Tibial artery (tissue), 4 donors: ENCODE results near the gene DHRS7.

Experiments
- DNase-seq, 2 donors: peaks; one replicate each; pipeline ENCODE4 v3.0.0-alpha.2; 2019
- H3K27ac ChIP-seq, 2 donors: fragments of 200-600 bp; sonication (generic) in 1 of 2; 1 replicate in 1 of 2; 2 replicates in 1 of 2; pipeline ENCODE4 v1.5.1; 2018 to 2019; ENCODE audit warnings: mild to moderate bottlenecking in 1 of 2
- H3K27me3 ChIP-seq, 2 donors: fragments of 200-600 bp; sonication (generic) in 1 of 2; one replicate each; pipeline versions ENCODE4 v1.5.1 to v1.6.0; 2016 to 2019
- H3K36me3 ChIP-seq, 3 donors: fragments of 200-600 bp; sonication (generic) in 2 of 3; one replicate each; pipeline ENCODE4 v1.5.1; 2016 to 2019; ENCODE audit warnings: mild to moderate bottlenecking in 2 of 3
- H3K4me1 ChIP-seq, 4 donors: fragments of 200-600 bp; sonication (generic) in 2 of 4; 1 replicate in 3 of 4; 2 replicates in 1 of 4; pipeline ENCODE4 v1.5.1; 2016 to 2019
- H3K4me3 ChIP-seq, 2 donors: fragments of 200-600 bp; sonication (generic) in 1 of 2; 1 replicate in 1 of 2; 2 replicates in 1 of 2; pipeline ENCODE4 v1.5.1; 2018 to 2019; ENCODE audit warnings: mild to moderate bottlenecking in 2 of 2
- H3K9me3 ChIP-seq, 3 donors: fragments of 200-600 bp; sonication (generic) in 1 of 3; one replicate each; pipeline ENCODE4 v1.5.1; 2016 to 2019
- intact Hi-C: fragments of 100-400 bp; cut with DNase I; formaldehyde crosslinking; loops from one replicate; pipeline ENCODE4 v1.15.0; 2023; ENCODE audit warnings: low total_unique reads
- TF ChIP-seq, protein P1 (sequence below), 2 experiments: fragments of 200-600 bp in 1 of 2; fragments of 450-650 bp in 1 of 2; IDR thresholded peaks; one replicate each; pipeline ENCODE4 v1.5.1; 2017 to 2019; ENCODE audit warnings: antibody characterized with exemption in 2 of 2, mild to moderate bottlenecking in 1 of 2, moderate library complexity in 1 of 2

The DHRS7 gene

DNA sequence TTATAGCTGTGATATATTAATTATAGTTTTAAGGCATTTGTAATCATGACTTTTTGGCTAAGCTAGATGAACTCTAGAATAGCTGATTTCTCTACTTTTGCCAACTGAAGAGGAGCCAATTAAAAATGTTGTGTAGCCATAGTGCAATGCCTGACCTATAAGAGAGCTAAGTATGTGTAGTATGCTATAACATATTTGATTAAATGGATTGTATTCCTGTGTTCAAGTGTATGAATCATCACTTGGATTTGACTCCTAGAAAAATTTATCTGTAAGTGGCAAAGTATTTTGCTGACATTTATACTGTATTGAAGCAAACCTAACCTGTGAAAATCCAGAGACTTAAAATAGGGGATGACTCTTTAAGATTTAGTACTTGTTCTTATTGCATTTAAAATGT is 39.3 kb downstream of the DHRS7 start:
- peaks cover 42 to 63% (median 63%) of the 10 kb centered on the region in 3 donors for H3K36me3 ChIP-seq
- intact Hi-C loops: no loop called here
- TF ChIP-seq, protein P1, sequence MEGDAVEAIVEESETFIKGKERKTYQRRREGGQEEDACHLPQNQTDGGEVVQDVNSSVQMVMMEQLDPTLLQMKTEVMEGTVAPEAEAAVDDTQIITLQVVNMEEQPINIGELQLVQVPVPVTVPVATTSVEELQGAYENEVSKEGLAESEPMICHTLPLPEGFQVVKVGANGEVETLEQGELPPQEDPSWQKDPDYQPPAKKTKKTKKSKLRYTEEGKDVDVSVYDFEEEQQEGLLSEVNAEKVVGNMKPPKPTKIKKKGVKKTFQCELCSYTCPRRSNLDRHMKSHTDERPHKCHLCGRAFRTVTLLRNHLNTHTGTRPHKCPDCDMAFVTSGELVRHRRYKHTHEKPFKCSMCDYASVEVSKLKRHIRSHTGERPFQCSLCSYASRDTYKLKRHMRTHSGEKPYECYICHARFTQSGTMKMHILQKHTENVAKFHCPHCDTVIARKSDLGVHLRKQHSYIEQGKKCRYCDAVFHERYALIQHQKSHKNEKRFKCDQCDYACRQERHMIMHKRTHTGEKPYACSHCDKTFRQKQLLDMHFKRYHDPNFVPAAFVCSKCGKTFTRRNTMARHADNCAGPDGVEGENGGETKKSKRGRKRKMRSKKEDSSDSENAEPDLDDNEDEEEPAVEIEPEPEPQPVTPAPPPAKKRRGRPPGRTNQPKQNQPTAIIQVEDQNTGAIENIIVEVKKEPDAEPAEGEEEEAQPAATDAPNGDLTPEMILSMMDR (IDR thresholded peaks at IDR 0.05): no peak
- no peaks in the 10 kb centered on the region for H3K4me1 ChIP-seq
- H3K4me3 ChIP-seq: no peak overlapping the region
- no peak overlapping the region for H3K27ac ChIP-seq
- no peaks in the 10 kb centered on the region for H3K27me3 ChIP-seq
- DNase-seq: no peak
- H3K9me3 ChIP-seq: no peaks in the 10 kb centered on the region

DNA sequence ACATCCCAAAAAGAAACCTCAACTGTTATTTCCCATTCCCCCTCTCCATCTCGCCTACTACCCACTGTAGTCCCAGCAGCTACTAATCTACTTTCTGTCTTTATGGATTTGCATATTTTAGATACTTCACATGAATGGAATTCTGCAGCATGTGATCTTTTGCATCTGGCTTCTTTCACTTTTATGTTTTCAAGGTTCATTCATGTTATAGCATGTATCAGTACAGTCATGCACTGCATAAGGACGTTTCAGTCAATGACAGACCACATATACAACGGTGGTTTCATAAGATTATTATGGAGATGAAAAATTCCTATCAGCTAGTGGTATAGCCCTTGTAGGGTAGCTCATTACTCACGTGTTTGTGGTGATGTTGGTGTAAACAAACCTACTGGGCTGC is 49.0 kb downstream of the DHRS7 start:
- Histone ChIP-seq H3K27me3 (no peaks in the 10 kb centered on the region), H3K4me3 (no peak overlapping the region), H3K4me1 (peaks cover 0 to 6% (median 0%) of the 10 kb centered on the region in 4 donors), H3K27ac (no peak overlapping the region), H3K9me3 (no peaks in the 10 kb centered on the region), H3K36me3 (peaks cover 33 to 46% (median 34%) of the 10 kb centered on the region in 3 donors)
- TF ChIP-seq, protein P1 (IDR thresholded peaks at IDR 0.05): no peak
- no peak for DNase-seq
- intact Hi-C loops: no loop called here

DNA sequence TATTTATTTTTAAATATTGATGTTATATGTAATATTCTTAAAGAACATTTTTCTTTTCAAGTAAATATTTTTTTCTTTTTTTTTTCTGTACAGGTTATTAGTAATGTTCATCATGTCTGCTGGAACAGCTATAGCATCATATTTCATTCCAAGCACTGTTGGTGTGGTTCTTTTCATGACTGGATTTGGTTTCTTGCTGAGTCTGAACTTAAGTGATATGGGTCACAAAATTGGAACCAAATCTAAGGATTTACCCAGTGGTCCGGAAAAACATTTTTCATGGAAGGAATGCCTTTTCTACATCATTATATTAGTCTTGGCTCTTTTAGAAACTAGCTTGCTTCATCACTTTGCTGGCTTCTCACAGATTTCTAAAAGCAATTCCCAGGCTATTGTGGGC is 50.3 kb downstream of the DHRS7 start:
- H3K27ac ChIP-seq: no peak overlapping the region
- H3K27me3 ChIP-seq: no peaks in the 10 kb centered on the region
- H3K36me3 ChIP-seq: peaks cover 33 to 39% (median 33%) of the 10 kb centered on the region in 3 donors
- peaks cover 0 to 6% (median 0%) of the 10 kb centered on the region in 4 donors for H3K4me1 ChIP-seq
- H3K4me3 ChIP-seq: no peak overlapping the region
- DNase-seq: no peak
- TF ChIP-seq, protein P1 (IDR thresholded peaks at IDR 0.05): no peak
- H3K9me3 ChIP-seq: no peaks in the 10 kb centered on the region
- intact Hi-C loops: no loop called here

DNA sequence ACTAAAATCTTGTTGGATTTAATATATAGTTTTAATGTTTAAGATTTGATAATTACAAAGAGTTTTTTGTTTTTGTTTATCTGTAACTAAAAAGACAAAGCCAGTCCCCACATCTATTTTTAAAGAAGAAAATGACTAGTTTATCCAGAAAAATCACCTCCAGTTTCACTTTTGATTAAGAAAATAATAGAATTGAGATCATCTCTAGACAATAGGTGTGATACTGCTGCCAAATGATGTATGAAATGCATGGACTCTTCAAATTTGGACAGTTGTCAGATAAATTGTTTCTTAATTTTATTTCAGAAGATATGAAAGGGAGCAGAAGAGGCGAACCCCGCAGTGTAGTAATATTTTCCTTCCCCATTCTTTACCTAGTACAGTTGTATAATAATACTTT is 53.5 kb downstream of the DHRS7 start:
- Histone ChIP-seq H3K27me3 (no peaks in the 10 kb centered on the region), H3K4me3 (no peak overlapping the region), H3K27ac (no peak overlapping the region), H3K36me3 (peaks cover 9 to 29% (median 25%) of the 10 kb centered on the region in 3 donors), H3K4me1 (peaks cover 0 to 12% (median 0%) of the 10 kb centered on the region in 4 donors), H3K9me3 (no peaks in the 10 kb centered on the region)
- DNase-seq: no peak
- intact Hi-C loops: no loop called here
- TF ChIP-seq, protein P1 (IDR thresholded peaks at IDR 0.05): no peak

DNA sequence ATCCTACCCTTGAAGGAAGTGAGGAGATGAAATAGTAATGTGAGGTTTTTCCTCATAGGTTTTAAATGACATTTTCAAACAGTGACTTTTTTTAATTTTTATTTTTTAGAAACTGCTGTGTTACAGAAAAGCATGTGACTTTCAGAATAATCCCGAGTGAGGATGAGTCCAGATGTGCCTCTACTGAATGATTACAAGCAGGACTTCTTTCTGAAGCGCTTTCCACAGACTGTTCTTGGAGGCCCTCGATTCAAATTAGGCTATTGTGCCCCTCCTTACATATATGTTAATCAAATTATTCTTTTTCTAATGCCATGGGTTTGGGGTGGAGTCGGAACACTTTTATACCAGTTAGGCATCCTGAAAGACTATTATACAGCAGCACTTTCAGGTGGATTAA is 57.7 kb downstream of the DHRS7 start:
- H3K9me3 ChIP-seq: no peaks in the 10 kb centered on the region
- peaks cover 0 to 19% (median 11%) of the 10 kb centered on the region in 3 donors for H3K36me3 ChIP-seq
- TF ChIP-seq, protein P1 (IDR thresholded peaks at IDR 0.05): no peak
- peaks cover 0 to 28% (median 4%) of the 10 kb centered on the region in 4 donors for H3K4me1 ChIP-seq
- H3K27ac ChIP-seq: peak overlapping the region in 1 of 2 donors; percentile 18
- no peak overlapping the region for H3K4me3 ChIP-seq
- no peak for DNase-seq
- H3K27me3 ChIP-seq: no peaks in the 10 kb centered on the region
- intact Hi-C loops: no loop called here

DNA sequence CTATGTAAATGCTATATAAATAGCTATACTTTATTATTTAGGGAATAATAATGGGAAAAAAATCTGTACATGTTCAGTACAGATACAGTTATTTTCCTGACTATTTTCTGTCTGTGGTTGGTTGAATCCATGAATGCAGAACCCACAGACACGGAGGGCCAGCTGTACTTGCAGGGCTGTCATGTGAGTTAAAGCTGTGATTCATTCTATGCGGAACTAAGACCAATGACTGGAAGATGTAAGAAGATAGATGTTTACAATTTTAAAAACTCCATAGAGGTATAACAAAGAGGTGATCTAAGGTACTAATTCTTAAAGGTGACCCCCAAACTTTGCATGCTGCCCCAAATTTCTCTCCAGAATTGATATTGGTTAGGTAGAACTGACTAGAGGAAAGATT is 58.9 kb downstream of the DHRS7 start:
- TF ChIP-seq, protein P1 (IDR thresholded peaks at IDR 0.05): no peak
- no peaks in the 10 kb centered on the region for H3K9me3 ChIP-seq
- no peaks in the 10 kb centered on the region for H3K27me3 ChIP-seq
- peaks cover 0 to 19% (median 11%) of the 10 kb centered on the region in 3 donors for H3K36me3 ChIP-seq
- DNase-seq: peak in 1 of 2 donors; percentile 41
- peak overlapping the region in 1 of 2 donors; percentile 18 for H3K27ac ChIP-seq
- intact Hi-C loops: no loop called here
- H3K4me1 ChIP-seq: peaks cover 0 to 38% (median 6%) of the 10 kb centered on the region in 4 donors
- no peak overlapping the region for H3K4me3 ChIP-seq
